ENCODE results near the gene HNRNPH2.

Gene HNRNPH2

GRCh38 chrX:101398694-101399093, 9.3 kb upstream of the HNRNPH2 start:
- no peak for DNase-seq

GRCh38 chrX:101399825-101400224, 8.2 kb upstream of the HNRNPH2 start:
- no peak for DNase-seq

GRCh38 chrX:101407167-101407747, 765 bp upstream of the HNRNPH2 start:
- no peak for DNase-seq

GRCh38 chrX:101408532-101408841, 465 bp downstream of the HNRNPH2 start:
- no peak for DNase-seq

GRCh38 chrX:101409043-101409442, 1.0 kb downstream of the HNRNPH2 start:
- no peak for DNase-seq

GRCh38 chrX:101410461-101410860, 2.4 kb downstream of the HNRNPH2 start:
- DNase-seq, result no peak

- no peak for DNase-seq
Measured at GRCh38 chrX:101411984-101412383, 4.0 kb downstream of the HNRNPH2 start.

GRCh38 chrX:101415180-101416145, 7.4 kb downstream of the HNRNPH2 start:
- DNase-seq, result peak; percentile 65

- DNase-seq, result no peak
Measured at GRCh38 chrX:101416691-101417090, 8.7 kb downstream of the HNRNPH2 start.

- DNase-seq, result no peak
Measured at GRCh38 chrX:101417190-101417589, 9.2 kb downstream of the HNRNPH2 start.

GRCh38 chrX:101417981-101418841, 10.2 kb downstream of the HNRNPH2 start:
- DNase-seq, result peak; percentile 76

GRCh38 chrX:101419489-101419888, 11.5 kb downstream of the HNRNPH2 start:
- DNase-seq, result no peak

- DNase-seq, result no peak
Measured at GRCh38 chrX:101427954-101428353, 19.9 kb downstream of the HNRNPH2 start.

- DNase-seq, result no peak
Measured at GRCh38 chrX:101429934-101430333, 21.9 kb downstream of the HNRNPH2 start.

GRCh38 chrX:101430457-101431078, 22.5 kb downstream of the HNRNPH2 start:
- DNase-seq, result no peak

- no peak for DNase-seq
Measured at GRCh38 chrX:101442085-101442484, 34.1 kb downstream of the HNRNPH2 start.

- DNase-seq, result no peak
Measured at GRCh38 chrX:101449279-101449678, 41.3 kb downstream of the HNRNPH2 start.

- no peak for DNase-seq
Measured at GRCh38 chrX:101450085-101450484, 42.1 kb downstream of the HNRNPH2 start.

GRCh38 chrX:101450961-101451360, 42.9 kb downstream of the HNRNPH2 start:
- no peak for DNase-seq

GRCh38 chrX:101452056-101452455, 44.0 kb downstream of the HNRNPH2 start:
- DNase-seq, result no peak

GRCh38 chrX:101460669-101461068, 52.6 kb downstream of the HNRNPH2 start:
- no peak for DNase-seq

- DNase-seq, result no peak
Measured at GRCh38 chrX:101462892-101463291, 54.9 kb downstream of the HNRNPH2 start.
